ENCODE measurements around the gene SCMH1.
A peak's percentile ranks its signal among the peaks of the same experiment; 100 is the strongest.
"Not testable (repeated sequence)": the region's sequence is repeated elsewhere in the genome, so short reads cannot be mapped to it uniquely, and the experiment has no call there.

Gene SCMH1

GRCh38 chr1:41241749-41242341, at the start of gene SCMH1:
Gene SCMH1 (minus strand): TSS chr1:41242306. CDS start chr1:41186133, 56,173 bp downstream.
- DNase-seq, result peak; percentile 58

GRCh38 chr1:41291195-41291594, 49.1 kb upstream of the SCMH1 start:
- DNase-seq, result no peak

- DNase-seq, result no peak
Observed at GRCh38 chr1:41289196-41289595, 47.1 kb upstream of the SCMH1 start.

- no peak for DNase-seq
Observed at GRCh38 chr1:41286992-41287391, 44.9 kb upstream of the SCMH1 start.

- no peak for DNase-seq
Observed at GRCh38 chr1:41286486-41286885, 44.4 kb upstream of the SCMH1 start.

GRCh38 chr1:41285818-41286217, 43.7 kb upstream of the SCMH1 start:
- no peak for DNase-seq

GRCh38 chr1:41284121-41284520, 42.0 kb upstream of the SCMH1 start:
- DNase-seq, result no peak

- DNase-seq, result peak; percentile 35
Observed at GRCh38 chr1:41282679-41283317, 40.7 kb upstream of the SCMH1 start.

GRCh38 chr1:41281334-41281733, 39.2 kb upstream of the SCMH1 start:
- DNase-seq, result no peak

GRCh38 chr1:41280202-41281032, 38.3 kb upstream of the SCMH1 start:
- no peak for DNase-seq

GRCh38 chr1:41278076-41278475, 36.0 kb upstream of the SCMH1 start:
- DNase-seq, result no peak

- no peak for DNase-seq
Observed at GRCh38 chr1:41277371-41277975, 35.4 kb upstream of the SCMH1 start.

- DNase-seq, result no peak
Observed at GRCh38 chr1:41275831-41276230, 33.7 kb upstream of the SCMH1 start.

GRCh38 chr1:41274752-41275545, 32.8 kb upstream of the SCMH1 start:
- no peak for DNase-seq

GRCh38 chr1:41272601-41273000, 30.5 kb upstream of the SCMH1 start:
- no peak for DNase-seq

GRCh38 chr1:41268154-41268770, 26.2 kb upstream of the SCMH1 start:
- DNase-seq, result peak; percentile 73

GRCh38 chr1:41261926-41262618, 20.0 kb upstream of the SCMH1 start:
- DNase-seq, result no peak

- DNase-seq, result no peak
Observed at GRCh38 chr1:41260768-41261167, 18.7 kb upstream of the SCMH1 start.

- DNase-seq, result no peak
Observed at GRCh38 chr1:41259221-41259620, 17.1 kb upstream of the SCMH1 start.

GRCh38 chr1:41255978-41256377, 13.9 kb upstream of the SCMH1 start:
- no peak for DNase-seq

- DNase-seq, result not testable (repeated sequence)
Observed at GRCh38 chr1:41251120-41251519, 9.0 kb upstream of the SCMH1 start.

- no peak for DNase-seq
Observed at GRCh38 chr1:41249319-41249718, 7.2 kb upstream of the SCMH1 start.

Measured in activated CD4-positive, alpha-beta T cell treated with anti-CD3 and anti-CD28 coated beads, Interleukin-2, Interleukin-6, amounts not matched to agents 100 ng/mL and 50 ng/mL, durations not matched to agents 16 hours and 8 hours (primary cell).